ENCODE results near the gene WNT3. TPM values are rescaled to one million over a fixed set of nuclear protein-coding genes. Genes with fewer than 3 reads are reported as not detected.

WNT3 gene
- total RNA-seq, 1 donor: 0.63 TPM

- TF ChIP-seq CTCF (IDR thresholded peaks at IDR 0.05; ENCODE audit: insufficient read depth, low read length): no peak
- no peak overlapping the region for H3K4me3 ChIP-seq (ENCODE audit: low read depth, low read length)
- DNase-seq (ENCODE audit: low read depth): no peak
These were observed 28.3 kb downstream of the WNT3 start for GRCh38 chr17:46790216-46790615.

- no peak overlapping the region for H3K4me3 ChIP-seq (ENCODE audit: low read depth, low read length)
- TF ChIP-seq CTCF (IDR thresholded peaks at IDR 0.05; ENCODE audit: insufficient read depth, low read length): no peak
- no peak for DNase-seq (ENCODE audit: low read depth)
These were observed 28.9 kb downstream of the WNT3 start for GRCh38 chr17:46789610-46790009.

GRCh38 chr17:46788796-46789195 is 29.7 kb downstream of the WNT3 start:
- DNase-seq (ENCODE audit: low read depth): no peak
- TF ChIP-seq CTCF (IDR thresholded peaks at IDR 0.05; ENCODE audit: insufficient read depth, low read length): no peak
- no peak overlapping the region for H3K4me3 ChIP-seq (ENCODE audit: low read depth, low read length)

- H3K4me3 ChIP-seq (ENCODE audit: low read depth, low read length): no peak overlapping the region
- no peak for DNase-seq (ENCODE audit: low read depth)
- no peak for TF ChIP-seq CTCF (IDR thresholded peaks at IDR 0.05; ENCODE audit: insufficient read depth, low read length)
These were observed 30.2 kb downstream of the WNT3 start for GRCh38 chr17:46788300-46788699.

GRCh38 chr17:46787478-46787877 is 31.0 kb downstream of the WNT3 start:
- DNase-seq (ENCODE audit: low read depth): no peak
- H3K4me3 ChIP-seq (ENCODE audit: low read depth, low read length): no peak overlapping the region
- no peak for TF ChIP-seq CTCF (IDR thresholded peaks at IDR 0.05; ENCODE audit: insufficient read depth, low read length)

- H3K4me3 ChIP-seq (ENCODE audit: low read depth, low read length): no peak overlapping the region
- no peak for TF ChIP-seq CTCF (IDR thresholded peaks at IDR 0.05; ENCODE audit: insufficient read depth, low read length)
- no peak for DNase-seq (ENCODE audit: low read depth)
These were observed 32.8 kb downstream of the WNT3 start for GRCh38 chr17:46785696-46786095.

GRCh38 chr17:46783031-46783593 is 35.4 kb downstream of the WNT3 start:
- no peak overlapping the region for H3K4me3 ChIP-seq (ENCODE audit: low read depth, low read length)
- no peak for TF ChIP-seq CTCF (IDR thresholded peaks at IDR 0.05; ENCODE audit: insufficient read depth, low read length)
- no peak for DNase-seq (ENCODE audit: low read depth)
